GM13976 (cell line): Measurements from ENCODE around the gene TP53I11.

Source experiments
- DNase-seq: peaks from one replicate; pipeline ENCODE4 v3.0.0; 2012; ENCODE audit warnings: low spot score
- CTCF ChIP-seq: IDR thresholded peaks from 2 replicates; pipeline ENCODE4 v1.5.1; 2012; ENCODE audit warnings: borderline replicate concordance, mild to moderate bottlenecking; ENCODE audit not compliant: insufficient read depth; ENCODE audit errors: extremely low read depth, missing control alignments, control extremely low read depth
- in situ Hi-C: fragments of 300-500 bp; cut with MboI; formaldehyde crosslinking; loops from one replicate; pipeline ENCODE4 v1.12.0; 2022; ENCODE audit warnings: low sequenced_read_pairs, mixed read lengths, inconsistent platforms; ENCODE audit not compliant: unreplicated experiment

The TP53I11 gene

GRCh38 chr11:44887636-44888035 lies 63.0 kb downstream of the TP53I11 start:
- in situ Hi-C loops = no loop called here
- TF ChIP-seq CTCF = no peak
- DNase-seq = no peak

- in situ Hi-C loops = no loop called here
- no peak for TF ChIP-seq CTCF
- DNase-seq = no peak
Observed at GRCh38 chr11:44886790-44887140, 63.9 kb downstream of the TP53I11 start.

GRCh38 chr11:44885919-44886789 lies 64.5 kb downstream of the TP53I11 start:
- no peak for DNase-seq
- in situ Hi-C loops = no loop called here
- TF ChIP-seq CTCF = no peak

GRCh38 chr11:44885065-44885810 lies 65.4 kb downstream of the TP53I11 start:
- in situ Hi-C loops = no loop called here
- TF ChIP-seq CTCF = no peak
- DNase-seq = no peak

GRCh38 chr11:44884056-44884455 lies 66.6 kb downstream of the TP53I11 start:
- in situ Hi-C loops = no loop called here
- TF ChIP-seq CTCF = no peak

GRCh38 chr11:44883277-44883676 lies 67.4 kb downstream of the TP53I11 start:
- no peak for TF ChIP-seq CTCF
- no peak for DNase-seq
- in situ Hi-C loops = no loop called here

More at GRCh38 chr11:44884056-44884455, 66.6 kb downstream of the TP53I11 start:
- DNase-seq = no peak
